GM19452 (cell line): ENCODE results near the gene LCOR.

Experiments used
- ATAC-seq: cut with Tn5 transposase; IDR thresholded peaks from one replicate; pipeline ENCODE4 v1.9.1; 2021; ENCODE audit not compliant: unreplicated experiment

Gene LCOR

GRCh38 chr10:96889415-96890171 lies 57.5 kb downstream of the LCOR start:
- ATAC-seq = no peak

- ATAC-seq = no peak
Observed at GRCh38 chr10:96890172-96890513, 58.0 kb downstream of the LCOR start.

GRCh38 chr10:96890580-96890979 lies 58.5 kb downstream of the LCOR start:
- ATAC-seq = no peak

- ATAC-seq = no peak
Observed at GRCh38 chr10:96891840-96892239, 59.7 kb downstream of the LCOR start.

- no peak for ATAC-seq
Observed at GRCh38 chr10:96895662-96896424, 63.7 kb downstream of the LCOR start.

GRCh38 chr10:96896884-96897589 lies 64.9 kb downstream of the LCOR start:
- no peak for ATAC-seq

- ATAC-seq = no peak
Observed at GRCh38 chr10:96902117-96902516, 70.0 kb downstream of the LCOR start.

- no peak for ATAC-seq
Observed at GRCh38 chr10:96902731-96903358, 70.7 kb downstream of the LCOR start.

GRCh38 chr10:96904648-96905047 lies 72.5 kb downstream of the LCOR start:
- no peak for ATAC-seq

GRCh38 chr10:96906864-96907263 lies 74.8 kb downstream of the LCOR start:
- ATAC-seq = no peak

GRCh38 chr10:96910488-96911395 lies 78.6 kb downstream of the LCOR start:
- no peak for ATAC-seq

- ATAC-seq = no peak
Observed at GRCh38 chr10:96912405-96912804, 80.3 kb downstream of the LCOR start.

- ATAC-seq = no peak
Observed at GRCh38 chr10:96913906-96914305, 81.8 kb downstream of the LCOR start.

- no peak for ATAC-seq
Observed at GRCh38 chr10:96917628-96918027, 85.5 kb downstream of the LCOR start.

- no peak for ATAC-seq
Observed at GRCh38 chr10:96918214-96919002, 86.3 kb downstream of the LCOR start.

- ATAC-seq = no peak
Observed at GRCh38 chr10:96919785-96920430, 87.8 kb downstream of the LCOR start.

- no peak for ATAC-seq
Observed at GRCh38 chr10:96921655-96922054, 89.6 kb downstream of the LCOR start.

GRCh38 chr10:96922978-96923948 lies 91.2 kb downstream of the LCOR start:
- ATAC-seq = no peak
